Panc1 (cell line): ENCODE data around the gene VPS50. TPM values are rescaled to one million over a fixed set of nuclear protein-coding genes. Genes with fewer than 3 reads are reported as not detected.

Experiments
- ATAC-seq: fragments of 200-7000 bp; cut with Tn5 transposase; 2 replicates; pipeline ENCODE4 v1.9.1; 2020; ENCODE audit warnings: mild to moderate bottlenecking, moderate library complexity
- BruUV-seq: library from RNA; stranded (reverse); fragments of 400-500 nt; replicated peaks from 2 replicates; lab custom pipeline; 2021; lab: Mats Ljungman, UMichigan
- CTCF ChIA-PET: fragments of 300-600 bp; sonication (Branson Sonifier 250); formaldehyde crosslinking; loops from one replicate; lab custom pipeline; 2022; ENCODE audit warnings: antibody characterized with exemption; lab: Charles Lee
- POLR2A ChIA-PET: fragments of 300-600 bp; sonication (Branson Sonifier 250); formaldehyde crosslinking; loops from one replicate; lab custom pipeline; 2022; ENCODE audit warnings: antibody characterized with exemption; lab: Charles Lee
- DNase-seq: peaks from one replicate; pipeline ENCODE4 v3.0.0-alpha.2; 2010; ENCODE audit warnings: low read depth, low spot score
- H3K27ac ChIP-seq: 2 replicates; pipeline ENCODE4 v1.5.1; 2011; ENCODE audit warnings: mild to moderate bottlenecking, low read length, inconsistent platforms
- H3K27me3 ChIP-seq: fragments of 200-500 bp; sonication (Bioruptor generic); 2 replicates; pipeline ENCODE4 v1.6.0; 2014; ENCODE audit warnings: low read length, inconsistent platforms; ENCODE audit not compliant: control insufficient read depth, insufficient read depth
- H3K36me3 ChIP-seq: fragments of 200-500 bp; sonication (Bioruptor generic); 2 replicates; pipeline ENCODE4 v1.5.1; 2014; ENCODE audit warnings: inconsistent platforms, mild to moderate bottlenecking, low read length, moderate library complexity; ENCODE audit not compliant: control insufficient read depth, insufficient read depth
- H3K4me1 ChIP-seq: 2 replicates; pipeline ENCODE4 v1.5.1; 2011; ENCODE audit warnings: inconsistent platforms, mild to moderate bottlenecking, low read length, moderate library complexity; ENCODE audit not compliant: control insufficient read depth, insufficient read depth
- H3K4me3 ChIP-seq, 2 experiments: 2 replicates each; pipeline ENCODE4 v1.5.1; 2011 to 2012; ENCODE audit warnings: low read depth in 2 of 2, low read length in 2 of 2, mild to moderate bottlenecking in 2 of 2, inconsistent platforms in 1 of 2, moderate library complexity in 1 of 2
- H3K9me3 ChIP-seq: fragments of 200-500 bp; sonication (Bioruptor generic); 2 replicates; pipeline ENCODE4 v1.5.1; 2014; ENCODE audit warnings: low read depth, mild to moderate bottlenecking, inconsistent platforms, low read length, moderate library complexity; ENCODE audit not compliant: control insufficient read depth, insufficient read depth
- POLR2AphosphoS5 ChIP-seq: IDR thresholded peaks from 2 replicates; pipeline ENCODE4 v1.6.1; 2012; ENCODE audit warnings: mild to moderate bottlenecking, low read depth, low read length, moderate library complexity
- SIN3A ChIP-seq: IDR thresholded peaks from 2 replicates; pipeline ENCODE4 v1.6.1; 2012; ENCODE audit warnings: low read depth, mild to moderate bottlenecking, low read length, moderate library complexity, borderline replicate concordance; ENCODE audit not compliant: insufficient read depth
- TCF7L2 ChIP-seq: IDR thresholded peaks from 2 replicates; pipeline ENCODE4 v1.6.1; 2011; ENCODE audit warnings: mild to moderate bottlenecking, low read depth, low read length, inconsistent platforms
- in situ Hi-C: cut with HindIII; loops from 2 replicates; pipeline ENCODE4 v1.10.0; 2016; ENCODE audit warnings: low sequenced_read_pairs, low pct_unique_long_range_greater_than_20kb
- intact Hi-C: fragments of 100-400 bp; cut with micrococcal nuclease; formaldehyde crosslinking; loops from one replicate; pipeline ENCODE4 v1.10.0; 2022; ENCODE audit not compliant: unreplicated experiment
- total RNA-seq: library from RNA; stranded (reverse); gene quantifications from one replicate; pipeline ENCODE4 v1.2.1, GENCODE V29; 2021; ENCODE audit not compliant: unreplicated experiment
- TF ChIP-seq, protein P1 (sequence below): fragments of 450-650 bp; IDR thresholded peaks from 2 replicates; pipeline ENCODE4 v1.5.1; 2017; ENCODE audit warnings: mild to moderate bottlenecking
- TF ChIP-seq, protein P2 (sequence below), 2 experiments: IDR thresholded peaks; 2 replicates each; pipeline ENCODE4 v1.6.1; 2011 to 2012; ENCODE audit warnings: low read depth in 2 of 2, control low read depth in 1 of 2, low read length in 1 of 2, mild to moderate bottlenecking in 1 of 2, moderate library complexity in 1 of 2; ENCODE audit not compliant: insufficient read depth in 1 of 2

Gene VPS50
- total RNA-seq, 1 experiment from 2014 or later, result 14.6 TPM

DNA sequence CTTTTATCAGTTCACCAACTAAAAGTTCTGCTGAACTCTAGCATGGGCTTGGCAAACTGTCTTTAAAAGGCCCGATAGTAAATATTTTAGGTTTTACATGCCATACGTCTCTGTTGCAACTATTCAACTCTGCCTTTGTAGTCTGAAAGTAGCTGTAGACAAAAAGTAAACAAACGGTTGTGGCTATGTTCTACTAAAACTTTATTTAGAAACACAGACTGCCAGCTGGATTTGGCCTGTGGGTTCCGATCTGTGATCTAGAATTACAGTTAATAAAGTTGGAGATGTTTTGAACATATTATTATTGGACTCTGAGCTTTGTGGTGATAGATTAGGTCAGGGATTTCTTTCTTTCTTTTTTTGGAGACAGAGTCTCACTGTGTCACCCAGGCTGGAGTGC is 33.1 kb downstream of the VPS50 start:
- no peak for ATAC-seq
- H3K9me3 ChIP-seq, result no peaks in the 10 kb centered on the region
- no peaks in the 10 kb centered on the region for H3K27me3 ChIP-seq
- TF ChIP-seq, protein P1, sequence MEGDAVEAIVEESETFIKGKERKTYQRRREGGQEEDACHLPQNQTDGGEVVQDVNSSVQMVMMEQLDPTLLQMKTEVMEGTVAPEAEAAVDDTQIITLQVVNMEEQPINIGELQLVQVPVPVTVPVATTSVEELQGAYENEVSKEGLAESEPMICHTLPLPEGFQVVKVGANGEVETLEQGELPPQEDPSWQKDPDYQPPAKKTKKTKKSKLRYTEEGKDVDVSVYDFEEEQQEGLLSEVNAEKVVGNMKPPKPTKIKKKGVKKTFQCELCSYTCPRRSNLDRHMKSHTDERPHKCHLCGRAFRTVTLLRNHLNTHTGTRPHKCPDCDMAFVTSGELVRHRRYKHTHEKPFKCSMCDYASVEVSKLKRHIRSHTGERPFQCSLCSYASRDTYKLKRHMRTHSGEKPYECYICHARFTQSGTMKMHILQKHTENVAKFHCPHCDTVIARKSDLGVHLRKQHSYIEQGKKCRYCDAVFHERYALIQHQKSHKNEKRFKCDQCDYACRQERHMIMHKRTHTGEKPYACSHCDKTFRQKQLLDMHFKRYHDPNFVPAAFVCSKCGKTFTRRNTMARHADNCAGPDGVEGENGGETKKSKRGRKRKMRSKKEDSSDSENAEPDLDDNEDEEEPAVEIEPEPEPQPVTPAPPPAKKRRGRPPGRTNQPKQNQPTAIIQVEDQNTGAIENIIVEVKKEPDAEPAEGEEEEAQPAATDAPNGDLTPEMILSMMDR, result no peak
- TF ChIP-seq, protein P2, sequence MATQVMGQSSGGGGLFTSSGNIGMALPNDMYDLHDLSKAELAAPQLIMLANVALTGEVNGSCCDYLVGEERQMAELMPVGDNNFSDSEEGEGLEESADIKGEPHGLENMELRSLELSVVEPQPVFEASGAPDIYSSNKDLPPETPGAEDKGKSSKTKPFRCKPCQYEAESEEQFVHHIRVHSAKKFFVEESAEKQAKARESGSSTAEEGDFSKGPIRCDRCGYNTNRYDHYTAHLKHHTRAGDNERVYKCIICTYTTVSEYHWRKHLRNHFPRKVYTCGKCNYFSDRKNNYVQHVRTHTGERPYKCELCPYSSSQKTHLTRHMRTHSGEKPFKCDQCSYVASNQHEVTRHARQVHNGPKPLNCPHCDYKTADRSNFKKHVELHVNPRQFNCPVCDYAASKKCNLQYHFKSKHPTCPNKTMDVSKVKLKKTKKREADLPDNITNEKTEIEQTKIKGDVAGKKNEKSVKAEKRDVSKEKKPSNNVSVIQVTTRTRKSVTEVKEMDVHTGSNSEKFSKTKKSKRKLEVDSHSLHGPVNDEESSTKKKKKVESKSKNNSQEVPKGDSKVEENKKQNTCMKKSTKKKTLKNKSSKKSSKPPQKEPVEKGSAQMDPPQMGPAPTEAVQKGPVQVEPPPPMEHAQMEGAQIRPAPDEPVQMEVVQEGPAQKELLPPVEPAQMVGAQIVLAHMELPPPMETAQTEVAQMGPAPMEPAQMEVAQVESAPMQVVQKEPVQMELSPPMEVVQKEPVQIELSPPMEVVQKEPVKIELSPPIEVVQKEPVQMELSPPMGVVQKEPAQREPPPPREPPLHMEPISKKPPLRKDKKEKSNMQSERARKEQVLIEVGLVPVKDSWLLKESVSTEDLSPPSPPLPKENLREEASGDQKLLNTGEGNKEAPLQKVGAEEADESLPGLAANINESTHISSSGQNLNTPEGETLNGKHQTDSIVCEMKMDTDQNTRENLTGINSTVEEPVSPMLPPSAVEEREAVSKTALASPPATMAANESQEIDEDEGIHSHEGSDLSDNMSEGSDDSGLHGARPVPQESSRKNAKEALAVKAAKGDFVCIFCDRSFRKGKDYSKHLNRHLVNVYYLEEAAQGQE (IDR thresholded peaks at IDR 0.05; ENCODE audit: insufficient read depth in 1 of 2, low read depth in 2 of 2, low read length in 1 of 2), result no peak
- TF ChIP-seq POLR2AphosphoS5 (no peak), TCF7L2 (no peak), SIN3A (no peak)
- no peak for DNase-seq
- no peak overlapping the region for H3K4me3 ChIP-seq
- in situ Hi-C loops (no loop called here), intact Hi-C loops (no loop called here)
- POLR2A ChIA-PET, result no interaction called here
- H3K36me3 ChIP-seq, result no peaks in the 10 kb centered on the region
- CTCF ChIA-PET, result interaction anchor here (0.6 kb wide), 1 partner anchor 416 kb away, joined by 6 read pairs; no protein-coding TSS in a partner anchor
- H3K27ac ChIP-seq, result no peak overlapping the region
- BruUV-seq, result no TSS peak
- no peaks in the 10 kb centered on the region for H3K4me1 ChIP-seq

DNA sequence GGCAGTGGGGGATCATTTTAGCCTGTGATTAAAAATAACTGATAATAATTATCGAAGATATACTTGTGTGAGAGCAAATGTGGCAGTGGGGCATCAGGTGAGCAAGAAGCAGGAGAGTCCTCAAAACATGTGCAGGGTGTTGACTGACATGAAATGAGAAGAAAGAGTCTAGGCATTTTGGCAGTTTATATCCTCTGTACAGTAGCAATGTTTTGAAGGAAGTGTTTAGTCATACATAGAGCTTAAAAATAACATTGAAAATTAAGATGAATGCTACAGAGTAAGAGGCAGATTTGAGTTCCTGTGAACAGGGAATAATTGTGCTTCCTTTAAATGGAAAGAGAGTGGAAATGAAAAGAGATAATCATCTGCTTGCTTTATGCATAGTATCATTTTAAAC is 47.4 kb downstream of the VPS50 start:
- H3K4me1 ChIP-seq, result no peaks in the 10 kb centered on the region
- in situ Hi-C loops (no loop called here), intact Hi-C loops (no loop called here)
- H3K36me3 ChIP-seq, result no peaks in the 10 kb centered on the region
- ChIA-PET POLR2A (no interaction called here), CTCF (no interaction called here)
- ATAC-seq (no peak), DNase-seq (no peak)
- H3K27me3 ChIP-seq, result no peaks in the 10 kb centered on the region
- H3K9me3 ChIP-seq, result no peaks in the 10 kb centered on the region
- no peak overlapping the region for H3K4me3 ChIP-seq
- no peak for TF ChIP-seq SIN3A
- TF ChIP-seq, protein P1, result no peak
- TF ChIP-seq, protein P2 (IDR thresholded peaks at IDR 0.05; ENCODE audit: insufficient read depth in 1 of 2, low read depth in 2 of 2, low read length in 1 of 2), result no peak
- no peak for TF ChIP-seq POLR2AphosphoS5
- no peak for TF ChIP-seq TCF7L2
- BruUV-seq, result no TSS peak
- H3K27ac ChIP-seq, result no peak overlapping the region
